DOHH2 (cell line): ENCODE measurements around the gene ANTXRL.

Source experiments
- CTCF ChIP-seq: fragments of 200-600 bp; sonication (generic); IDR thresholded peaks from one replicate; pipeline ENCODE4 v1.5.1; 2014; ENCODE audit warnings: antibody characterized with exemption, mild to moderate bottlenecking, low read depth, low read length; ENCODE audit not compliant: poor library complexity, severe bottlenecking
- EZH2phosphoT487 ChIP-seq: fragments of 200-600 bp; sonication (generic); IDR thresholded peaks from 2 replicates; pipeline ENCODE4 v1.6.1; 2017; ENCODE audit warnings: borderline replicate concordance, mild to moderate bottlenecking, antibody characterized with exemption, low read length, moderate library complexity, mixed read lengths

- TF ChIP-seq CTCF (no peak), EZH2phosphoT487 (no peak)
Measured at GRCh38 chr10:46248651-46249146, 38.1 kb upstream of the ANTXRL start.
